Transverse colon (tissue), 4 donors: ENCODE data around the gene ZFX. TPM values are rescaled to one million over a fixed set of nuclear protein-coding genes. Genes with fewer than 3 reads are reported as not detected.

Source experiments
- DNase-seq: peaks from one replicate; pipeline ENCODE4 v3.0.0-alpha.2; 2019
- H3K27ac ChIP-seq, 4 donors: fragments of 200-600 bp; sonication (generic); 2 replicates each; pipeline ENCODE4 v1.5.1; 2016 to 2018; ENCODE audit warnings: inconsistent platforms in 4 of 4
- H3K27me3 ChIP-seq: fragments of 200-600 bp; sonication (generic); 2 replicates; pipeline ENCODE4 v1.5.1; 2017; ENCODE audit warnings: inconsistent platforms
- H3K36me3 ChIP-seq, 4 donors: fragments of 200-600 bp; sonication (generic); 2 replicates each; pipeline ENCODE4 v1.5.1; 2017 to 2019; ENCODE audit warnings: inconsistent platforms in 4 of 4
- H3K4me1 ChIP-seq, 4 donors: fragments of 200-600 bp; sonication (generic); 2 replicates each; pipeline ENCODE4 v1.5.1; 2017 to 2020; ENCODE audit warnings: inconsistent platforms in 4 of 4
- H3K4me3 ChIP-seq, 4 donors: fragments of 200-600 bp; sonication (generic); 1 replicate in 1 of 4; 2 replicates in 3 of 4; pipeline versions ENCODE4 v1.5.1 to v1.6.1; 2017 to 2019; ENCODE audit warnings: inconsistent platforms in 4 of 4
- H3K9me3 ChIP-seq, 2 donors: fragments of 200-600 bp; sonication (generic); 2 replicates each; pipeline ENCODE4 v1.5.1; 2017 to 2019; ENCODE audit warnings: inconsistent platforms in 2 of 2
- EP300 ChIP-seq: sonication (generic); formaldehyde crosslinking; IDR thresholded peaks from one replicate; pipeline ENCODE4 v1.6.1; 2017; ENCODE audit warnings: antibody characterized with exemption, low read depth
- POLR2A ChIP-seq: fragments of 450-650 bp; IDR thresholded peaks from one replicate; pipeline ENCODE4 v1.6.1; 2016; ENCODE audit warnings: antibody characterized with exemption, mild to moderate bottlenecking, moderate library complexity
- POLR2AphosphoS5 ChIP-seq, 3 donors: sonication (generic); formaldehyde crosslinking; IDR thresholded peaks; one replicate each; pipeline ENCODE4 v1.6.1; 2016; ENCODE audit warnings: antibody characterized with exemption in 3 of 3
- WGBS, 2 donors: methylation state at CpG; one replicate each; pipeline ENCODE4 v1.1.5; 2018; ENCODE audit warnings: low coverage in 1 of 2; 5-methylcytosine and 5-hydroxymethylcytosine counted together
- in situ Hi-C, 4 donors: fragments of 200-750 bp; cut with MboI; loops; one replicate each; pipeline versions ENCODE4 v1.15.0 to v1.15.1; 2017; ENCODE audit warnings: low sequenced_read_pairs in 3 of 4, low pct_ligation_motif_present in 1 of 4, low pct_unique_long_range_greater_than_20kb in 1 of 4
- intact Hi-C: fragments of 100-400 bp; cut with DNase I; formaldehyde crosslinking; loops from one replicate; pipeline ENCODE4 v1.15.1; 2023; ENCODE audit warnings: low total_unique reads
- small RNA-seq, 4 donors: library from RNA; depleted of rRNA; stranded (forward); fragments of <200 nt; gene quantifications; one replicate each; pipeline ENCODE3, GENCODE V24; 2016
- total RNA-seq, 4 donors: library from RNA; depleted of rRNA; stranded (reverse); fragments of >200 nt; gene quantifications; one replicate each; pipeline ENCODE4 v1.1.0, GENCODE V29; 2016
- TF ChIP-seq, protein P1 (sequence below), 5 experiments: fragments of 200-600 bp in 3 of 5; fragments of 450-650 bp in 2 of 5; sonication (generic) in 3 of 5; IDR thresholded peaks; 1 replicate in 2 of 5; 2 replicates in 3 of 5; pipeline ENCODE4 v1.5.1; 2016 to 2017; ENCODE audit warnings: antibody characterized with exemption in 5 of 5, inconsistent platforms in 3 of 5, mild to moderate bottlenecking in 2 of 5, moderate library complexity in 1 of 5

The ZFX gene
- total RNA-seq, 4 donors from 2014 or later: 33.7 to 50.5 (median 47.4) TPM

DNA sequence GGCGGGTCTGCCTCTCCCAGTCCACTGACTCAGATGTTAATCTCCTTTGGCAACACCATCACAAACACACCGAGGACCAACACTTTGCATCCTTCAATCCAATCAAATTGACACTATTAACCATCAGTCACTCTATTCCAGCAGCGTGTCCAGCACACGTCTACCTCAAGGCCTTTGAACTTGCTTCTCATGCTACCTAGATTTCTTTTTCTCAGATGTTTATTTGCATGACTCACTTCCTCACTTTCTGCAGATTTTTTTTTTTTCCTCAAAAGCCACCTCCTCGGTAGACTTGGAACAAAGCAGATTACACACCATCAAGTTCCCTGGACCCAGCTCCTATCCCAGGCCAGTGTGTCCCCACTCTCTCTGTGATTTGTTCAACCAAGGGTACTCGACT lies 114.9 kb downstream of the ZFX start:
- no peaks in the 10 kb centered on the region for H3K27me3 ChIP-seq
- TF ChIP-seq POLR2AphosphoS5 (IDR thresholded peaks at IDR 0.05): no peak
- no peak for TF ChIP-seq POLR2A
- TF ChIP-seq EP300: no peak
- TF ChIP-seq, protein P1, sequence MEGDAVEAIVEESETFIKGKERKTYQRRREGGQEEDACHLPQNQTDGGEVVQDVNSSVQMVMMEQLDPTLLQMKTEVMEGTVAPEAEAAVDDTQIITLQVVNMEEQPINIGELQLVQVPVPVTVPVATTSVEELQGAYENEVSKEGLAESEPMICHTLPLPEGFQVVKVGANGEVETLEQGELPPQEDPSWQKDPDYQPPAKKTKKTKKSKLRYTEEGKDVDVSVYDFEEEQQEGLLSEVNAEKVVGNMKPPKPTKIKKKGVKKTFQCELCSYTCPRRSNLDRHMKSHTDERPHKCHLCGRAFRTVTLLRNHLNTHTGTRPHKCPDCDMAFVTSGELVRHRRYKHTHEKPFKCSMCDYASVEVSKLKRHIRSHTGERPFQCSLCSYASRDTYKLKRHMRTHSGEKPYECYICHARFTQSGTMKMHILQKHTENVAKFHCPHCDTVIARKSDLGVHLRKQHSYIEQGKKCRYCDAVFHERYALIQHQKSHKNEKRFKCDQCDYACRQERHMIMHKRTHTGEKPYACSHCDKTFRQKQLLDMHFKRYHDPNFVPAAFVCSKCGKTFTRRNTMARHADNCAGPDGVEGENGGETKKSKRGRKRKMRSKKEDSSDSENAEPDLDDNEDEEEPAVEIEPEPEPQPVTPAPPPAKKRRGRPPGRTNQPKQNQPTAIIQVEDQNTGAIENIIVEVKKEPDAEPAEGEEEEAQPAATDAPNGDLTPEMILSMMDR (IDR thresholded peaks at IDR 0.05): no peak
- no peaks in the 10 kb centered on the region for H3K36me3 ChIP-seq
- no peak overlapping the region for H3K4me3 ChIP-seq
- in situ Hi-C loops (no loop called here), intact Hi-C loops (loop anchor here (10.0 kb wide), 1 partner anchor 240 kb away; no protein-coding TSS in a partner anchor)
- no peak for DNase-seq
- WGBS, 2 donors: 75 to 85% methylated on average over 2 to 6 of the region's 6 CpGs
- H3K4me1 ChIP-seq: peaks cover 0 to 12% (median 3%) of the 10 kb centered on the region in 4 donors
- H3K9me3 ChIP-seq: no peaks in the 10 kb centered on the region
- no peak overlapping the region for H3K27ac ChIP-seq

Small RNA genes within 50 kb of the gene (small RNA-seq; reads per million reads assigned to genes)
- gene RF00263: 0 reads per million in 4 donors

Other genes starting within 250 kb of the ZFX start
- 10 to 100 TPM in 2 of 4 donors, 1 to 10 TPM in 1, not detected in 1; 10.0 to 24.5 (median 15.6) TPM for gene APOO, start 241.8 kb upstream of the ZFX start, total RNA-seq
- under 1 TPM in 1 of 4 donors, not detected in 3; 0.27 TPM for gene CXorf58, start 241.7 kb upstream of the ZFX start, total RNA-seq
- gene KLHL15, start 122.5 kb upstream of the ZFX start, total RNA-seq: 1 to 10 TPM in 3 of 4 donors, under 1 TPM in 1; 0.60 to 6.7 (median 5.3) TPM
- gene EIF2S3, start 94.8 kb upstream of the ZFX start, total RNA-seq: 100 to 1,000 TPM in 1 of 4 donors, 10 to 100 TPM in 3; 50.5 to 129 (median 80.5) TPM
- gene SUPT20HL2, start 164.3 kb downstream of the ZFX start, total RNA-seq: not detected
- gene SUPT20HL1, start 210.9 kb downstream of the ZFX start, total RNA-seq: under 1 TPM in 1 of 4 donors, not detected in 3; 0.14 TPM